IMR-90 (cell line): ENCODE measurements around the gene MT3. TPM values are rescaled to one million over a fixed set of nuclear protein-coding genes. Genes with fewer than 3 reads are reported as not detected.

Experiments used
- ATAC-seq: fragments of 200-7000 bp; cut with Tn5 transposase; 2 replicates; pipeline ENCODE4 v1.9.1; 2020; ENCODE audit warnings: low read depth, mild to moderate bottlenecking, moderate library complexity
- Bru-seq: library from RNA; stranded (reverse); fragments of 400-500 nt; gene quantifications from one replicate; lab custom pipeline; 2021; lab: Mats Ljungman, UMichigan
- BruChase-seq, 2 experiments: library from RNA; stranded (reverse); fragments of 400-500 nt; gene quantifications; one replicate each; lab custom pipeline; 2021; lab: Mats Ljungman, UMichigan
- BruUV-seq: library from RNA; stranded (reverse); fragments of 400-500 nt; replicated peaks from 2 replicates; lab custom pipeline; 2021; lab: Mats Ljungman, UMichigan
- CTCF ChIA-PET: fragments of 300-600 bp; formaldehyde crosslinking; extraction: SDS; loops from one replicate; lab custom pipeline; 2021; ENCODE audit warnings: antibody characterized with exemption; lab: Yijun Ruan, JAX
- POLR2A ChIA-PET: fragments of 300-600 bp; sonication (Branson Sonifier 250); formaldehyde crosslinking; loops from one replicate; lab custom pipeline; 2022; ENCODE audit warnings: antibody characterized with exemption; ENCODE audit not compliant: unreplicated experiment; lab: Charles Lee
- DNase-seq: peaks from one replicate; pipeline ENCODE4 v3.0.0; 2013
- H2AFZ ChIP-seq: replicated peaks from 2 replicates; pipeline ENCODE3; 2013; ENCODE audit warnings: low read length, mild to moderate bottlenecking; ENCODE audit not compliant: poor library complexity
- H2AK5ac ChIP-seq: 2 replicates; pipeline ENCODE4 v1.6.1; 2013; ENCODE audit warnings: low read depth, low read length, inconsistent platforms
- H2AK9ac ChIP-seq: replicated peaks from 2 replicates; pipeline ENCODE3; 2013; ENCODE audit warnings: mild to moderate bottlenecking, low read depth, low read length, moderate library complexity; ENCODE audit not compliant: poor library complexity
- H2BK120ac ChIP-seq: 2 replicates; pipeline ENCODE4 v1.6.1; 2013; ENCODE audit warnings: low read depth, low read length, inconsistent platforms
- H2BK15ac ChIP-seq: 3 replicates; pipeline ENCODE4 v1.6.1; 2013; ENCODE audit warnings: low read depth, low read length, inconsistent platforms
- H2BK20ac ChIP-seq: 2 replicates; pipeline ENCODE4 v1.6.1; 2013; ENCODE audit warnings: low read depth, mild to moderate bottlenecking, inconsistent platforms, low read length, moderate library complexity
- H2BK5ac ChIP-seq: 2 replicates; pipeline ENCODE4 v1.6.1; 2013; ENCODE audit warnings: mild to moderate bottlenecking, low read depth, low read length, inconsistent platforms; ENCODE audit not compliant: poor library complexity, severe bottlenecking
- H3K14ac ChIP-seq: replicated peaks from 2 replicates; pipeline ENCODE4 v1.6.1; 2013; ENCODE audit warnings: low read depth, low read length, inconsistent platforms
- H3K18ac ChIP-seq: 2 replicates; pipeline ENCODE4 v1.6.1; 2013; ENCODE audit warnings: low read depth, low read length, control low read depth
- H3K23ac ChIP-seq: 2 replicates; pipeline ENCODE4 v1.6.1; 2013; ENCODE audit warnings: low read depth, low read length, inconsistent platforms
- H3K27ac ChIP-seq: 2 replicates; pipeline ENCODE4 v1.5.1; 2013; ENCODE audit warnings: mild to moderate bottlenecking, control low read depth, low read length; ENCODE audit not compliant: insufficient read depth
- H3K27me3 ChIP-seq: 2 replicates; pipeline ENCODE4 v1.6.1; 2013; ENCODE audit warnings: low read length; ENCODE audit not compliant: control insufficient read depth, insufficient read depth
- H3K36me3 ChIP-seq: 2 replicates; pipeline ENCODE4 v1.6.1; 2013; ENCODE audit warnings: low read length, mixed read lengths; ENCODE audit not compliant: control insufficient read depth, insufficient read depth
- H3K4ac ChIP-seq: 2 replicates; pipeline ENCODE4 v1.6.1; 2013; ENCODE audit warnings: low read depth, low read length, inconsistent platforms
- H3K4me1 ChIP-seq: 2 replicates; pipeline ENCODE4 v1.6.1; 2013; ENCODE audit warnings: low read length, mixed read lengths; ENCODE audit not compliant: control insufficient read depth, insufficient read depth
- H3K4me2 ChIP-seq: 2 replicates; pipeline ENCODE4 v1.6.1; 2013; ENCODE audit warnings: low read depth, mild to moderate bottlenecking, control low read depth, low read length, moderate library complexity
- H3K4me3 ChIP-seq: 2 replicates; pipeline ENCODE4 v1.5.1; 2013; ENCODE audit warnings: low read depth, mild to moderate bottlenecking, control low read depth, low read length, moderate library complexity; ENCODE audit not compliant: insufficient read depth
- H3K56ac ChIP-seq: 2 replicates; pipeline ENCODE4 v1.6.1; 2013; ENCODE audit warnings: low read length, inconsistent platforms; ENCODE audit not compliant: insufficient read depth; ENCODE audit errors: extremely low read depth
- H3K79me1 ChIP-seq, 2 experiments: 2 replicates each; pipeline ENCODE4 v1.6.1; 2013; ENCODE audit warnings: low read length in 2 of 2, inconsistent platforms in 1 of 2, low read depth in 1 of 2
- H3K9ac ChIP-seq: 2 replicates; pipeline ENCODE4 v1.6.1; 2013; ENCODE audit warnings: low read depth, low read length, control low read depth
- H3K9me1 ChIP-seq: 2 replicates; pipeline ENCODE4 v1.6.1; 2013; ENCODE audit warnings: low read length, inconsistent platforms; ENCODE audit not compliant: insufficient read depth
- H3K9me3 ChIP-seq: 2 replicates; pipeline ENCODE4 v1.6.1; 2013; ENCODE audit warnings: low read length; ENCODE audit not compliant: control insufficient read depth, insufficient read depth
- H4K20me1 ChIP-seq: 2 replicates; pipeline ENCODE4 v1.6.1; 2013; ENCODE audit warnings: low read length, inconsistent platforms; ENCODE audit not compliant: insufficient read depth
- H4K5ac ChIP-seq: 2 replicates; pipeline ENCODE4 v1.6.1; 2013; ENCODE audit warnings: mild to moderate bottlenecking, low read depth, low read length, control low read depth
- H4K8ac ChIP-seq, 2 experiments: 2 replicates each; pipeline ENCODE4 v1.6.1; 2013; ENCODE audit warnings: low read depth in 2 of 2, low read length in 2 of 2, control low read depth in 1 of 2, inconsistent platforms in 1 of 2
- H4K91ac ChIP-seq: 2 replicates; pipeline ENCODE4 v1.6.1; 2013; ENCODE audit warnings: low read depth, low read length, inconsistent platforms; ENCODE audit not compliant: insufficient read depth
- BHLHE40 ChIP-seq: fragments of 150-350 bp; IDR thresholded peaks from 2 replicates; pipeline ENCODE4 v1.6.1; 2016; ENCODE audit warnings: mild to moderate bottlenecking, low read depth, low read length
- CEBPB ChIP-seq: IDR thresholded peaks from 2 replicates; pipeline ENCODE4 v1.6.1; 2012; ENCODE audit warnings: low read depth, low read length, improper control_type of control experiment
- CHD1 ChIP-seq: IDR thresholded peaks from 2 replicates; pipeline ENCODE4 v1.6.1; 2012; ENCODE audit warnings: low read depth, low read length, improper control_type of control experiment
- MAZ ChIP-seq: IDR thresholded peaks from 2 replicates; pipeline ENCODE4 v1.6.1; 2012; ENCODE audit warnings: low read depth, mild to moderate bottlenecking, low read length, improper control_type of control experiment, moderate library complexity, borderline replicate concordance
- NFE2L2 ChIP-seq: fragments of 150-350 bp; IDR thresholded peaks from 2 replicates; pipeline ENCODE4 v1.6.1; 2016; ENCODE audit warnings: low read depth, mild to moderate bottlenecking, low read length
- POLR2A ChIP-seq: IDR thresholded peaks from 2 replicates; pipeline ENCODE4 v1.6.1; 2012; ENCODE audit warnings: mild to moderate bottlenecking, low read depth, low read length
- RAD21 ChIP-seq: IDR thresholded peaks from 2 replicates; pipeline ENCODE4 v1.6.1; 2012; ENCODE audit warnings: low read length, improper control_type of control experiment
- RCOR1 ChIP-seq: IDR thresholded peaks from 2 replicates; pipeline ENCODE4 v1.6.1; 2012; ENCODE audit warnings: mild to moderate bottlenecking, low read length, improper control_type of control experiment; ENCODE audit not compliant: insufficient replicate concordance
- RFX5 ChIP-seq: IDR thresholded peaks from 2 replicates; pipeline ENCODE4 v1.8.0; 2012; ENCODE audit warnings: low read depth, mild to moderate bottlenecking, low read length, moderate library complexity
- SMC3 ChIP-seq: fragments of 150-350 bp; IDR thresholded peaks from 2 replicates; pipeline ENCODE4 v1.6.1; 2016; ENCODE audit warnings: low read depth, mild to moderate bottlenecking, antibody characterized with exemption, low read length, moderate library complexity
- WGBS, 2 experiments: methylation state at CpG; one replicate each; pipeline versions ENCODE4 v1.1.5 to v1.1.7; 2013; ENCODE audit warnings: missing lambda C conversion rate in 2 of 2; ENCODE audit not compliant: insufficient read length in 1 of 2; ENCODE audit errors: extremely low coverage in 2 of 2; 5-methylcytosine and 5-hydroxymethylcytosine counted together
- dilution Hi-C: fragments of 300-500 bp; cut with HindIII; formaldehyde crosslinking; loops from one replicate; pipeline ENCODE4 v1.14.3; 2018; ENCODE audit warnings: low sequenced_read_pairs; ENCODE audit not compliant: unreplicated experiment
- in situ Hi-C: fragments of 300-500 bp; cut with MboI; formaldehyde crosslinking; loops from 3 replicates; pipeline ENCODE4 v1.14.3; 2019; ENCODE audit warnings: low sequenced_read_pairs, inconsistent platforms, mixed read lengths
- intact Hi-C: fragments of 100-400 bp; cut with micrococcal nuclease; formaldehyde crosslinking; loops from 2 replicates; pipeline ENCODE4 v1.10.0; 2022
- long read RNA-seq: library from polyadenylated mRNA; unstranded; transcript quantifications from one replicate; pipeline ENCODE4 v2.0.0, GENCODE V29; 2021; ENCODE audit not compliant: unreplicated experiment
- polyA plus RNA-seq, 3 experiments: library from polyadenylated mRNA; depleted of rRNA; stranded (reverse); fragments of >200 nt; gene quantifications; 2 replicates each; pipeline ENCODE4 v1.2.3, GENCODE V29; 2012; ENCODE audit warnings: low replicate concordance in 1 of 3
- total RNA-seq: library from RNA; depleted of rRNA; stranded (reverse); fragments of >200 nt; gene quantifications from 2 replicates; pipeline ENCODE4 v1.2.3, GENCODE V29; 2012; rRNA removed
- TF ChIP-seq, protein P1 (sequence below): conservative IDR thresholded peaks from 2 replicates; pipeline ENCODE4 v1.5.1; 2012; ENCODE audit warnings: mild to moderate bottlenecking, low read depth, low read length, improper control_type of control experiment
- TF ChIP-seq, protein P2 (sequence below): fragments of 150-350 bp; IDR thresholded peaks from 2 replicates; pipeline ENCODE4 v1.6.1; 2017; ENCODE audit warnings: mild to moderate bottlenecking, antibody characterized with exemption, low read length, low read depth
- TF ChIP-seq, protein P3 (sequence below): fragments of 150-350 bp; IDR thresholded peaks from 2 replicates; pipeline ENCODE4 v1.6.1; 2016; ENCODE audit warnings: low read depth, mild to moderate bottlenecking, low read length, moderate library complexity, borderline replicate concordance

The MT3 gene
- total RNA-seq (not detected in 2 replicates), polyA plus RNA-seq (2012; rRNA removed) (0.62 and 0.70 TPM in 2 replicates), Bru-seq, nascent RNA (not detected), BruChase-seq, experiment 1, labeled RNA remaining after a 6-hour chase (not detected), BruChase-seq, experiment 2, labeled RNA remaining after a 2-hour chase (not detected)
- 0.79 and 1.2 TPM in 2 replicates for polyA plus RNA-seq (2012; cell fraction: cytosol; rRNA removed)
- 0.19 TPM in 1 of 2 replicates, not detected in the other for polyA plus RNA-seq (2012; cell fraction: nucleus; rRNA removed; ENCODE audit: low replicate concordance)
- long read RNA-seq, result 0 reads

DNA sequence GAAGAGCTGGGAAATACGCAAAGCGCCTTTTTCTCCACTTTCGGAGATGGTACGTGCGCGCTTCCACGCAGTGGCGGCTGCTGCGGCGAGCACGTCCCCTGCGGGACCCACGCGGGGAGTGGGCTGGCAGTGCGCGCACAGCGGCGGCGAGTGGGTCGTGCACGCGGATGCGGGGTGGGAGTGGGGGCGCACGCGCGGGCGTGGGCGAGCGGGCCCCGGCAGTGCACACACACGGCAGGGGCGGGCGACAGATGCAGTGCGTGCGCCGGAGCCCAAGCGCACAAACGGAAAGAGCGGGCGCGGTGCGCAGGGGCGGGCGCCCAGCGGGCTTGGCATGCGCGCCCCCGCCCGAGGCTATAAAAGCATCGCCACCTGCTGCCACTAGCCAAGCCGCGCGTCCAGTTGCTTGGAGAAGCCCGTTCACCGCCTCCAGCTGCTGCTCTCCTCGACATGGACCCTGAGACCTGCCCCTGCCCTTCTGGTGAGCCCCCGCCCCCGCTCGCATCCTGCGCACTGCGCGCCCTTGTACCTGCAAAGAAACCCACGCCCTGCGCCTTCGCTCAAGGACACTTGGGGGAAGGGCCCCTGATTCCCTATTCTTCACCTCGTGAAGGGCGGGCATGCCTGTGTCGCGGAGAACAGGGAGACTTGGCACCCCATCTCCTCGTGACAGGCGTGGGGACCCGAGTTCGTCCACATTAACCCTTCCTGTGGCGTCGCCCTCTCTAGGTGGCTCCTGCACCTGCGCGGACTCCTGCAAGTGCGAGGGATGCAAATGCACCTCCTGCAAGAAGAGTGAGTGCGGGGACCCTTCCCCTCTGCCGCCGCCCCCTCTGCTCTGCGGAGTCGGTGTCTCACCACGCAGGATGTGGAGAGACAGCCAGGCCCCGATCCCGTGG lies at the start of gene MT3:
Gene MT3 (plus strand): TSS at position 388 of the 899 bp plus-strand sequence. CDS start 63 bp downstream, at position 451.
- Histone ChIP-seq H3K27ac (no peak within 1 kb of the TSS), H4K5ac (no peak within 1 kb of the TSS), H3K56ac (no peak within 1 kb of the TSS), H2AFZ (peak within 1 kb of the TSS; percentile 74), H2AK9ac (peak within 1 kb of the TSS; percentile 29), H3K36me3 (no peaks in the 10 kb centered on the region), H4K20me1 (no peaks in the 10 kb centered on the region), H4K8ac (no peak within 1 kb of the TSS), H2AK5ac (no peak within 1 kb of the TSS), H3K18ac (no peak within 1 kb of the TSS), H2BK15ac (no peak within 1 kb of the TSS), H3K4ac (no peak within 1 kb of the TSS), H3K4me2 (peak within 1 kb of the TSS; percentile 78), H3K9ac (no peak within 1 kb of the TSS), H4K91ac (no peak within 1 kb of the TSS), H2BK5ac (no peak within 1 kb of the TSS), H3K4me3 (peak within 1 kb of the TSS; percentile 44), H3K79me1 (no peaks in the 10 kb centered on the region), H3K14ac (no peak within 1 kb of the TSS), H3K9me1 (no peaks in the 10 kb centered on the region), H3K27me3 (peaks cover 61% of the 10 kb centered on the region), H2BK20ac (no peak within 1 kb of the TSS), H3K4me1 (peaks cover 2% of the 10 kb centered on the region; the same call in 1 of the 2 replicates), H3K9me3 (peaks cover 3% of the 10 kb centered on the region; the same call in 1 of the 2 replicates), H2BK120ac (no peak within 1 kb of the TSS), H3K23ac (no peak within 1 kb of the TSS)
- dilution Hi-C loops, result no loop called here
- in situ Hi-C loops, result no loop called here
- POLR2A ChIA-PET, result no interaction called here
- intact Hi-C loops, result no loop called here
- WGBS, 2 experiments, result 4% methylated on average over 21 of the region's 87 CpGs; no CpG with 5 or more reads in 1 of the 2 experiments
- DNase-seq (no peak), ATAC-seq (peak; percentile 60)
- BruUV-seq, result no TSS peak
- CTCF ChIA-PET, result no interaction called here
- TF ChIP-seq RFX5 (no peak), CEBPB (no peak), SMC3 (no peak), RAD21 (no peak), CHD1 (no peak), RCOR1 (no peak), BHLHE40 (no peak), NFE2L2 (no peak), MAZ (no peak), POLR2A (no peak)
- TF ChIP-seq, protein P1, sequence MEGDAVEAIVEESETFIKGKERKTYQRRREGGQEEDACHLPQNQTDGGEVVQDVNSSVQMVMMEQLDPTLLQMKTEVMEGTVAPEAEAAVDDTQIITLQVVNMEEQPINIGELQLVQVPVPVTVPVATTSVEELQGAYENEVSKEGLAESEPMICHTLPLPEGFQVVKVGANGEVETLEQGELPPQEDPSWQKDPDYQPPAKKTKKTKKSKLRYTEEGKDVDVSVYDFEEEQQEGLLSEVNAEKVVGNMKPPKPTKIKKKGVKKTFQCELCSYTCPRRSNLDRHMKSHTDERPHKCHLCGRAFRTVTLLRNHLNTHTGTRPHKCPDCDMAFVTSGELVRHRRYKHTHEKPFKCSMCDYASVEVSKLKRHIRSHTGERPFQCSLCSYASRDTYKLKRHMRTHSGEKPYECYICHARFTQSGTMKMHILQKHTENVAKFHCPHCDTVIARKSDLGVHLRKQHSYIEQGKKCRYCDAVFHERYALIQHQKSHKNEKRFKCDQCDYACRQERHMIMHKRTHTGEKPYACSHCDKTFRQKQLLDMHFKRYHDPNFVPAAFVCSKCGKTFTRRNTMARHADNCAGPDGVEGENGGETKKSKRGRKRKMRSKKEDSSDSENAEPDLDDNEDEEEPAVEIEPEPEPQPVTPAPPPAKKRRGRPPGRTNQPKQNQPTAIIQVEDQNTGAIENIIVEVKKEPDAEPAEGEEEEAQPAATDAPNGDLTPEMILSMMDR, result no peak
- TF ChIP-seq, protein P2, sequence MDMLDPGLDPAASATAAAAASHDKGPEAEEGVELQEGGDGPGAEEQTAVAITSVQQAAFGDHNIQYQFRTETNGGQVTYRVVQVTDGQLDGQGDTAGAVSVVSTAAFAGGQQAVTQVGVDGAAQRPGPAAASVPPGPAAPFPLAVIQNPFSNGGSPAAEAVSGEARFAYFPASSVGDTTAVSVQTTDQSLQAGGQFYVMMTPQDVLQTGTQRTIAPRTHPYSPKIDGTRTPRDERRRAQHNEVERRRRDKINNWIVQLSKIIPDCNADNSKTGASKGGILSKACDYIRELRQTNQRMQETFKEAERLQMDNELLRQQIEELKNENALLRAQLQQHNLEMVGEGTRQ, result no peak
- TF ChIP-seq, protein P3, sequence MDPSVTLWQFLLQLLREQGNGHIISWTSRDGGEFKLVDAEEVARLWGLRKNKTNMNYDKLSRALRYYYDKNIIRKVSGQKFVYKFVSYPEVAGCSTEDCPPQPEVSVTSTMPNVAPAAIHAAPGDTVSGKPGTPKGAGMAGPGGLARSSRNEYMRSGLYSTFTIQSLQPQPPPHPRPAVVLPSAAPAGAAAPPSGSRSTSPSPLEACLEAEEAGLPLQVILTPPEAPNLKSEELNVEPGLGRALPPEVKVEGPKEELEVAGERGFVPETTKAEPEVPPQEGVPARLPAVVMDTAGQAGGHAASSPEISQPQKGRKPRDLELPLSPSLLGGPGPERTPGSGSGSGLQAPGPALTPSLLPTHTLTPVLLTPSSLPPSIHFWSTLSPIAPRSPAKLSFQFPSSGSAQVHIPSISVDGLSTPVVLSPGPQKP, result no peak
